ENCODE results near the gene DMKN.

DNA sequence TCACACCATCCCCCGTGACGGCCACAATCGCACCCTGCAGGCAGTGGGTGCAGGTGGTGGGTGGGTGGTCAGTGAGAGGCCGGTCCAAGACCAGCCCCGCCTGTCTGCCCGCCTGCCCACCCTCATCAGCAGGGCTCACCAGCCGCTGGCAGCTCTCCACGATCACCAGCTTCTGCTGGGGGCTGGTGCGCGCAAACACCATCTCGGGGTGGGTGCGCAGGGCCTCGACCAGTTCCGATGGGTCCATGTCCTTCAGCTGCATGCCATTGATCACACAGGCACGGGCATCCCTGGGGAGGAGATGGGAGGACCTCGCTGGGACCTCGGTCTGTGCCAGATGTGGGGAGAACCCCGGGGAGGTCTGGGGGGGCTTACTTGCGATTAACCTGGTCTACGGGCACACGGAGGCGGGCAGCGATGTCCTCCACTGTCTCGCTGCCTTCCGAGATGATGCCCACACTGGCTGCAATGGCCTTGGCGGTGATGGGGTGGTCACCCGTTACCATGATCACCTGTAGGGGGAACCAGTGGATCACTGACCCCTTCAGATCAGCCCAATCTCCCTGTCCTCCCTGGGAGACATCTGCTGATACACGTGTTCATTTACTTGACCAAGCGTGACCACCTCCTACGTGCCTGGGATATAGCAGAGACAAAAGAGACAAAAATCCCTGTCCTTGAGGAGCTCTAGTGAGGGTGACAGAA lies 42.0 kb upstream of the DMKN start:
- TF ChIP-seq, protein P1, sequence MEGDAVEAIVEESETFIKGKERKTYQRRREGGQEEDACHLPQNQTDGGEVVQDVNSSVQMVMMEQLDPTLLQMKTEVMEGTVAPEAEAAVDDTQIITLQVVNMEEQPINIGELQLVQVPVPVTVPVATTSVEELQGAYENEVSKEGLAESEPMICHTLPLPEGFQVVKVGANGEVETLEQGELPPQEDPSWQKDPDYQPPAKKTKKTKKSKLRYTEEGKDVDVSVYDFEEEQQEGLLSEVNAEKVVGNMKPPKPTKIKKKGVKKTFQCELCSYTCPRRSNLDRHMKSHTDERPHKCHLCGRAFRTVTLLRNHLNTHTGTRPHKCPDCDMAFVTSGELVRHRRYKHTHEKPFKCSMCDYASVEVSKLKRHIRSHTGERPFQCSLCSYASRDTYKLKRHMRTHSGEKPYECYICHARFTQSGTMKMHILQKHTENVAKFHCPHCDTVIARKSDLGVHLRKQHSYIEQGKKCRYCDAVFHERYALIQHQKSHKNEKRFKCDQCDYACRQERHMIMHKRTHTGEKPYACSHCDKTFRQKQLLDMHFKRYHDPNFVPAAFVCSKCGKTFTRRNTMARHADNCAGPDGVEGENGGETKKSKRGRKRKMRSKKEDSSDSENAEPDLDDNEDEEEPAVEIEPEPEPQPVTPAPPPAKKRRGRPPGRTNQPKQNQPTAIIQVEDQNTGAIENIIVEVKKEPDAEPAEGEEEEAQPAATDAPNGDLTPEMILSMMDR (IDR thresholded peaks at IDR 0.05), result no peak
- TF ChIP-seq POLR2A (IDR thresholded peaks at IDR 0.05), result no peak

Measured in testis (tissue), 2 donors.